ENCODE data around the gene ZFHX2.

Gene ZFHX2

DNA sequence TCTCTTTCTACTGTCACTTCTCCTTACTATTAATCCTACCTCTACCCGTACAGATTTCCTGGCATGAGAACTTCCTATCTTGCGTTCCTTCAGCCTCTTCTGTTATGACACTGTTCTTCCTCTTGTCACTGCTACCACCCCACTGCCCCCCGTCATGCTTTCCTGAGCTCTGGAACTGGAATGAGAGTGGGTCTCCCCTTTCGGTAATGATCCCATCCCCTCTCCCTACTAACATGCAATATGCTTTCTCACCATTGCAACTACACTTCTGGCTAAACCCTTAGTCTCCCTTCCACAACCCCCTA lies 20.9 kb upstream of the ZFHX2 start:
- DNase-seq: no peak

DNA sequence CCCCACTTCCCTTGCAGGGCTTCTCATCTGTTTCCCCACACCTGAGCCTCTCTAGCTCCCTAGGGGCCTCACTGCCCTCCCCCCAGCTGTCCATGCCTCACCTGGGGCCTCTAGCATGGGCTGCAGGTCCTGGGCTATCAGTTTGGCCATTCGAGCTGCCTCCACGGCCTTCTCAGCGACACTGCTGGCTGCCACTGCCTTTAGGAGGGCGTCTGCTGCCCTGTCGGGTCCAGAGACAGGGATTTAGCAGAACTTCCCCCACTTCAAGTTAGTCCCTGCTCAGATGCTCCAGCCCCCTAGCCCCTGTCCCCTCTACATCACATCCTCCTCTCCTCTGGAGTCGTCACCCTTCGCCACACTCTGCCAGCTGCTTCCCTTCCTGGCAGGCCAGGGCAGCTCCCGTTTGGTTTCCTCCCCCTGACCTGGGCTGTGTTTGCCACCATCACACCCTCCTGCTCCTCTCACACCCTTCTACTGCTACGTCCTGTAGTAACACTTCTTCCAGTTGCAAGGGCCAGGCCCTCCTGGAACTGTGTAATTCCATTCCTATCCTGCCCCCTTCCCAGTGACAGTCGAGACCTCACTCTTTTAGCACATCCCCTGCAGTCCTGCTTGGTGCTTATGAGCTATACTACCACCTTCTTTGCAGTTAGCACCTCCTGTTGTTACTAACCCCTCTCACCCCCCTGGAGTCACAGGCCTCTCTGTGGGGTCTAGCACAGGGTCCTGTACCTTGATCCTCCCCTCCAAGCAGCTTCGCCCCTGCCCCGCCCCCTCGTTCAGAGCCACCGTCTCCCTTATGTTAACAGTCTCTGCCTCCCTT lies 20.3 kb upstream of the ZFHX2 start:
- DNase-seq: no peak

GRCh38 chr14:23570806-23571483 lies 19.4 kb upstream of the ZFHX2 start:
- DNase-seq: no peak

DNA sequence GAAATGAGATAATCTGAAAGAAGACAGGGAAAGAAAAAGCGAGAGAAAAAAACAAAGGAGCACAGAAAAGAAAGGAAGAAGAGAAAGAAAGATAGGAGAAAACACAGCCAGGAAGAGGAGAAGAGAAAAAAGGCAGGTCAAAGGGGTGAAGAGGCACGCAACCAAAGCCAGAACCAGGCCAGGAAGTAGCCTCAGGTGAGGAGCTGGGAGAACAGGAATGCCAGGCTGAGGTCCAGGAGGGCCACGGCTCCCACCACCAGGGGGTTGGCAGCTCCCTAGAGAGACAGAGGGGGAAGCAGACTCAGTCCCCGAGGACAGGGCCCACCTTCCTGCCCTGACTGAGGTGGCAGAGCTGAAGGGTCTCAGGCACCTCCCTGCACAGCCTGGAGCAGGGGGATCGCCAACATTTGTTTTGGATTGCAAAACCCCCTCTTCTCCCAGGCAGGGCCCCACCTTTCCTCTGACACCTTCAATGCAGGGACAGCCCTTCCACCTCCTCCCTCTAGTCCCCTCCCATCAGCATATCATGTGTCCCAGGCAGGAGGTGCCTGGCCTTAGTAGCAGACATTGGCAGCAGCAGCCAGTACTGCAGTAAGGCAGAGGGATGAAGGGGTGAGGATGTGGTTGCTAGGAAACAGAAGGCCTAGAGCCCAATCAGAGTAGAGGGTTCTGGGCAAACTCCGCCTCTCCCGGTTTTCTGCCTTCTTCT lies 18.0 kb upstream of the ZFHX2 start:
- no peak for DNase-seq

DNA sequence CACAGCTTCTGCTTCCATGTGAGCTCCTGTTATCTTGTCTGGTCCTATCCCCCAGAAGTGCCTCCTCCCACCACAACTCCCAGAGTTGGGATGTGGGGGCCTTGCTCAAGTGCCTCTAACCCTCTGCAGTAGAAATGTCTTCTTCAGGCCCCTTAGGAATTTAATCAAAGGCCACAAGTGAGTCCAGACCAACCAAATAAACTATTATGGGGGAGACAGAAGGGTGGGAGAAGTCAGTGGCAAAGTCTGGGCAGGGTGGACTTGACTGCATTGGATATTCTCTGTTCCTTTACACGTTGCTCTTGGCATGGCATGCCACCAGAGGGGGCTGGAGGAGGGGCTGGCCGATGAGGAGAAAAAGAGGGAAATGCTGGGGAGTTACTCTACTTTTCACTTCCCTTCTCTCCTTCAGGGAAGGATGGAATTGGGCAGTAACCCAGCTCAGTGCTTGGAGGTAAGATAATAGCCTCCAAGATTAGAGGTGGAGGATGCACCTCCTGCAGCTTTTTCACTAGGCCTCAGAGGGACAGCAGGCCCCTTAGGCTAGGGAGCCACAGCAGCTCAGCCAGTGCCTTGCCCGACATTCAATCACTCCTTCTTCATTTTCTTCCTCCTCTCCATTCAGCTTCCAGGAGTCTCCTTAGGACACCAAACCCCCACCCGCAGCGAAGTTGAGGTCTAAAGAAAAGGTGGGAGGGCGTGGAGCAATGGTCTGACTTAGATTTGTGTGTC lies 17.2 kb upstream of the ZFHX2 start:
- no peak for DNase-seq

GRCh38 chr14:23568021-23568599 lies 16.5 kb upstream of the ZFHX2 start:
- no peak for DNase-seq

- peak; percentile 96 for DNase-seq
Observed at GRCh38 chr14:23567186-23568020, 15.8 kb upstream of the ZFHX2 start, which contains the start of gene AP1G2. Gene AP1G2 (minus strand): TSS chr14:23567791. CDS start chr14:23567314, 477 bp downstream.

DNA sequence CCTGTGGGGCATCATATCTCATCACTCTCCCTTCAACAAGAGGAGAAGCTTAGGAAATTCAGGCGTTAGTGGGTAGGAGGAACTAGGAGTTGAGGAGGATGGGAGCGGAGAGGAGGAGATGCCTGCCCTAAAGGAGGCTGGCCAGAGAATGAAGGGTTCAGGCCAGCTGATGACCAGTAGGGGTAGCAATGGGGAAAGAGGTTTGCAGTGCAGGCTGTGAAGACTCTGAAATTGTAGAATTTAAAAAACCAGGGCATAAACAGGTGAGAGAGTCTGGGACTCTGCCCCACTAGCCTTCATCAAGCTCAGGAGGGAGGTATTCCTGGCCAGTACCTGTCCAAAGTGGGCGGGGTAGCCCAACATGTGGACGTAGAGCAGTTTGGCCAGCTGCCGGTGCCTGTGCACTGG lies 15.2 kb upstream of the ZFHX2 start:
- DNase-seq: no peak

DNA sequence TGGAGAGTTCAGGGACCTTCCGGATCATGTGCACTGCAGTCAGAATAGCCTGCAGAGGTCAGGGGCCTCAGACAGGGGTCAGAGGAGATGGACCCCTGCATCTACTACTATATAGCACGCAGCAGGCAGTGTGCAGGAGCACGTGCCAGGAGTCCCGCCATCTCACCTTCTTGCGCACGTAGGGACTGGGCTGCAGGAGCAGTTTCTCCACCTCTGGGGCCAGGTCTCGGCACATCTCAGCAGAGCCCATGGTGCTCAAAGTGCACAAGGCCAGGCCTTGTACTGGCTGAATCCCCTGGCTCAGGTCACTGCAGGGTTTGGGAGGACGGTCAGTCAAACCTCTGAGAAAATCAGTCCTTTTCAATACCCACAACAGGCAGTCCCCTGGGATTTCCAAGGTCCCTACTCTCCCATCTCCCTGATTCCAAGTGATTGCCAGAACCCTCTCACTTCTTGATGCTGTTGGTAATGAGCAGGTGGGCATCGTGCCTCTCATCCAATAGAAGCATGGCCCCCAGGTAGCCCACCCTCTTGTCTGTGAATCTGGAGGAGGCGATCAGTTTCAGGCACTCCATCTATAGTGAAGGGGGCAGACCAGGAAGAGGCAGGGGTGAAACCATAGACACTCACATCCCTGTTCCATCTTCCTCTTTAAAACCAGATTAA lies 14.7 kb upstream of the ZFHX2 start:
- DNase-seq: no peak

- no peak for DNase-seq
Observed at GRCh38 chr14:23565626-23566025, 14.1 kb upstream of the ZFHX2 start.

DNA sequence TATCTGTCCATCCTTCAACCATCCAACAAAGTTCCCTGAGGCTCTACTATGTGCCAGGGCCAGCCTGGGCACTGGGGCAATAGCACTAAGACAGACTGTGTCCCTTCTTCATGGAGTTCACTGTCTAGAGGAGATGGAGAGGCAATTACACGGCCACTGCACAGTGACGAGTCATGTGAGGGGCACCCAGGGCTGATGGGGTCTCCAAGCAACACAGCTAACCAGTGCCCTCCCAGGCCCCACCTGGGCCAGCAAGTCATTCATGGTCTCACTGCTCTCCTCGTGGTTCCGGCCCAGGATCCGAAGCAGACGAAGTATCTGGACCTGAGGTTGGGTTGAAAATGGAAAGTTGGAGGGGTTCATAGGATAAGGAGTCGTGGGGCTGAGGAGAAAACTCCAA lies 13.3 kb upstream of the ZFHX2 start:
- DNase-seq: no peak

DNA sequence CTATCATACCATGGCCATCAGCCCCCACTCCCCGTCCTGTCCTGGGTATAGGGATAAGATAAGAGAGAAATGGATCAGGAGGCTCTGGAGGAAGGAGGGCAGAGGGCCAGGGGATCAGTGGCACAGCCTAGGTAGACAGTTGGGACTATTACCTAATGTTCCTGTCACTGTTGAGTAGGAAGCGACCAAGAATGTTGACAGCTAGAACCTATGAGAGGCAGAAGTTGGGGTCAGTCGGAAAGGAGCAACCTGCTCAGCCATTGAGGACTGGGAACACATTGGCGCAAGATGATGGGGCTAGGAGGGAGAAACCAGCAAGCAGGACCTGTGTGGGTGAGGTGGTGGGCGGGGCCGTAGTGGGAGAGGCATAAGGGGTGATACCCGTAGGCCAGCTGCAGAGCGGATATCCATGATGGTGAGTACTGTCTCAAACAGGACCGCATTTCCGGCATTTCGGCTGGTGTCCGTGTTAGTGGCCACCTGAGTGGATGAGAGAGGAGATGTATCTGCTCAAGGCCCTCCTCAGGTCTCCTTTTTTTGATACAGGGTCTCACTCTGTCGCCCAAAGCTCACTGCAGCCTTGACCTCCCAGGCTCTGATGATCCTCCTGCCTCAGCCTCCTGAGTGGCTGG lies 12.7 kb upstream of the ZFHX2 start:
- no peak for DNase-seq

- no peak for DNase-seq
Observed at GRCh38 chr14:23563473-23564180, 12.1 kb upstream of the ZFHX2 start.

DNA sequence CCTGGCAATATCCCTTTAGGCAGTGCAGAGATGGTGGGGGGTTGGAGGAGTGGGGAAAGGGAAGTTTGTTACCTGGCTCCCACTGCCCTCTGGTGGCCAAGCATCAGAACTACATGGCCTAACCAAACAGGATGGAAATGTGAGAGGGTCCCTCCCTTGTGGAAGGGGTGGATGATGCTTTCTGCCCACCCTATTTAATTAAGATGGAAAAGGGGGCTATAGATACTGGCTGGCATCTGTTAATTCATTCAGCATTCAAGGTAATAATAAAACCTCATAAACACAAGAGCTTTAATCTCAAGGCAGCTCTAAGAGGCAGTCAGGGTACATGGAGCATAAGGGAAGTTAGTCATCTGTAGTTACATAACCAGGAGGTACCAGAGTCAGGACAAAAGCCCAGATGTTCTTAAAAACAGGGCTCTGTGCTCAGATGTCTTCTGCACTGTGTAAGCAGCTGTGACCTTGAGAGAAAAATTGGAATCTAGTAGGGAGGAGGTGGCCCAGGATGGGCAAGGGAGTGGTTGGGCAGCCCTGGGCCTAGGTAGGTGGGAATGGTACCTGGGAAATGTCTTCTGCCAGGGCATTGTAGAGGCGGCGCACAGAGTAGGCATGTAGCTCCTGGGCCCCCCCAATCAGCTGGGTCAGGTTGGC lies 11.4 kb upstream of the ZFHX2 start:
- DNase-seq: peak; percentile 63

DNA sequence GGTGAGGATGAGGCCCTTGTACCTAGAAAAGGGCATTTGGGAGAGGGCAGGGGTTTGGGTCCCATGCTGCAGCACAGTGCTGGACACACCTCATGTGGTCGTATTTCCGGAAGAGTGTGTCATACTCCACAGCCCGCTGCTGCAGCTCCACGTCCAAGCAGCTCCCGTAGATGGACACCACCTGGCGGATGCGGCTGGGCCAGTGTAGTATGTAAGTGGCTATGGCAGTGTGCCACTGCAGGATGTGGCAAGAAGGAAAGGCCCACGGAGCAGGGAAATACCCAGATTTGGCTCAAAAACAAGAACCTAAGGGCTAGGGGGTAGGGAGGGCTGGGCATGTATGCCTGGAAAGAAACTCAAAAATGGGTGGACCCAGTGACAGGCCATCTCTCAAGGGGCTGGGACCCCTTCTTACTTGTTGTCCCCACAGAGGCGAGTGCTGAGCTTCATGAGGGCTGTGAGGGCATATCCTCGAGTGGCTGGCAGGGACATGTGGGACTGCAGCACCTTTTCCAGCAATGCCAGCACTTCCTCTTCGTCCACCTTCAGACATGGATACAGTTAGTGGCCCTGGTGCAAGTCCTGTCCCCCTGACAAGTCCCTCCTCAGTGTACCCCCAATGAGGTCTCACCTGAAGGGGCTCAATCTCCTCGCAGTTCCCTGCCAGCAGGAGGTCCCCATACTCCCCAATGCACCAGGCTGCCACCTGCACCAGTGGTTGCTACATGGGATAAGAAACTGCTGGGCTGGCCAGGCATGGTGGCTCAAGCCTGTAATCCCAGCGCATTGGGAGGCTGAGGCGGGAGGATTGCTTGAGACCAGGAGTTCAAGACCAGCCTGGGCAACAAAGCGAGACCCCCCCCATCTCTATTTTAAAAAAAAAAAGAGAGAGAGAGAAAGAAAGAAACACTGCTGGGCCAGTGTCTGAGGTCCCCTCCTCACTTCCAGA lies 10.6 kb upstream of the ZFHX2 start:
- DNase-seq: no peak

DNA sequence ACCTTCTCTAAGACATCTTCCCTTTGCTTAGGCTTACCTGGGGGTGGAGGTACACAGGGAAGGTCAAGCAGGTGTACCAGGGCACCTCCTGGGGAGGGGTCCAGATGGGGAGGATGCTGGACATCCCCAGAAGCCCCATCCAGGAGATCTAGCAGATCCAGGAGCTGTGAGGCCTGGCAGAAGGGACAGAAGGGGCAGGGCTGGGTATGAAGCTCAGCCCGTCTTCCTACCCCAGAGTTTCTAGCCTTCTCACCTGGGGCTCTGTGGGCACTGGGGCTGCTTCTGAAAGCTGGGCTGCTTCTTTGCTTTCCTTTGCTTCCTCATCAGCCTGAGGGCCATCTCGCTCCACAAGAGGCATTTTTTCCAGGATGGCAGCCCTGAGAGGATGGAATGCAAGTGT lies 9.7 kb upstream of the ZFHX2 start:
- no peak for DNase-seq

- DNase-seq: no peak
Observed at GRCh38 chr14:23559926-23560520, 8.5 kb upstream of the ZFHX2 start.
